OCI-LY7 (cell line): ENCODE results near the gene EMC8. TPM values are rescaled to one million over a fixed set of nuclear protein-coding genes. Genes with fewer than 3 reads are reported as not detected.

Experiments
- BruUV-seq: library from RNA; stranded (reverse); fragments of 400-500 nt; replicated peaks from 2 replicates; lab custom pipeline; 2021; lab: Mats Ljungman, UMichigan
- CTCF ChIA-PET: fragments of 300-600 bp; sonication (Branson Sonifier 250); formaldehyde crosslinking; loops from one replicate; lab custom pipeline; 2022; ENCODE audit warnings: antibody characterized with exemption; ENCODE audit not compliant: unreplicated experiment; lab: Charles Lee
- POLR2A ChIA-PET: fragments of 300-600 bp; sonication (Branson Sonifier 250); formaldehyde crosslinking; loops from one replicate; lab custom pipeline; 2022; ENCODE audit warnings: antibody characterized with exemption; lab: Charles Lee
- DNase-seq: peaks from one replicate; pipeline ENCODE4 v3.0.0-alpha.2; 2015; ENCODE audit warnings: low spot score
- H2AFZ ChIP-seq: fragments of 200-600 bp; sonication (generic), shearing (Covaris generic); 2 replicates; pipeline ENCODE4 v1.6.1; 2014; ENCODE audit warnings: mild to moderate bottlenecking, antibody characterized with exemption, low read length, moderate library complexity
- H3K27ac ChIP-seq: fragments of 200-600 bp; sonication (generic); 2 replicates; pipeline ENCODE4 v1.5.1; 2014; ENCODE audit warnings: mixed run types, low read depth, mild to moderate bottlenecking, moderate library complexity, low read length, inconsistent platforms; ENCODE audit not compliant: poor library complexity, severe bottlenecking
- H3K36me3 ChIP-seq: fragments of 200-600 bp; sonication (generic); 2 replicates; pipeline ENCODE4 v1.6.1; 2014; ENCODE audit warnings: mild to moderate bottlenecking, antibody characterized with exemption, low read length, moderate library complexity, mixed read lengths; ENCODE audit not compliant: insufficient read depth
- H3K4me1 ChIP-seq: fragments of 200-600 bp; sonication (generic); 2 replicates; pipeline ENCODE4 v1.5.1; 2014; ENCODE audit warnings: mild to moderate bottlenecking, low read length; ENCODE audit not compliant: insufficient read depth, poor library complexity, severe bottlenecking
- H3K4me2 ChIP-seq: fragments of 200-600 bp; sonication (generic); 2 replicates; pipeline ENCODE4 v1.6.1; 2014; ENCODE audit warnings: mild to moderate bottlenecking, low read length
- H3K4me3 ChIP-seq: fragments of 200-600 bp; sonication (generic); 2 replicates; pipeline ENCODE4 v1.5.1; 2014; ENCODE audit warnings: mild to moderate bottlenecking, low read depth, low read length; ENCODE audit not compliant: poor library complexity, severe bottlenecking
- H3K79me2 ChIP-seq: fragments of 200-600 bp; sonication (generic); 2 replicates; pipeline ENCODE4 v1.6.1; 2016; ENCODE audit warnings: low read depth, mild to moderate bottlenecking, low read length, moderate library complexity, mixed read lengths; ENCODE audit not compliant: insufficient read depth
- H3K9me2 ChIP-seq: fragments of 200-600 bp; sonication (generic); 2 replicates; pipeline ENCODE4 v1.6.1; 2016; ENCODE audit warnings: mild to moderate bottlenecking, low read length, mixed read lengths; ENCODE audit not compliant: insufficient read depth
- H3K9me3 ChIP-seq: fragments of 200-600 bp; sonication (generic); 2 replicates; pipeline ENCODE4 v1.6.1; 2014; ENCODE audit warnings: mild to moderate bottlenecking, mixed run types, low read length, mixed read lengths
- H4K20me1 ChIP-seq: fragments of 200-600 bp; sonication (generic); 2 replicates; pipeline ENCODE4 v1.6.1; 2014; ENCODE audit warnings: mild to moderate bottlenecking, antibody characterized with exemption, low read length, moderate library complexity, mixed read lengths; ENCODE audit not compliant: insufficient read depth
- EZH2phosphoT487 ChIP-seq: fragments of 200-600 bp; sonication (generic); IDR thresholded peaks from 2 replicates; pipeline ENCODE4 v1.6.1; 2018; ENCODE audit warnings: low read depth, borderline replicate concordance, mild to moderate bottlenecking, mixed run types, antibody characterized with exemption, low read length, moderate library complexity, mixed read lengths
- intact Hi-C: fragments of 100-400 bp; cut with micrococcal nuclease; formaldehyde crosslinking; loops from one replicate; pipeline ENCODE4 v1.10.0; 2022; ENCODE audit not compliant: unreplicated experiment
- microRNA-seq: library from miRNA; unstranded; fragments of <30 nt; microRNA quantifications from one replicate; pipeline ENCODE4 v1.2.0, GENCODE V29; 2022; ENCODE audit warnings: borderline replicate concordance
- small RNA-seq: library from RNA; depleted of rRNA; stranded (forward); fragments of <200 nt; gene quantifications from one replicate; pipeline ENCODE3, GENCODE V24; 2014
- total RNA-seq, 2 experiments: library from RNA; depleted of rRNA in 1 of 2; stranded (reverse); fragments of >200 nt in 1 of 2; shearing (Covaris generic) in 1 of 2; gene quantifications; 2 replicates each; pipeline ENCODE4 v1.2.3, GENCODE V29; 2014 to 2022
- TF ChIP-seq, protein P1 (sequence below): fragments of 200-600 bp; sonication (generic); conservative IDR thresholded peaks from 2 replicates; pipeline ENCODE4 v1.5.1; 2014; ENCODE audit warnings: mild to moderate bottlenecking, antibody characterized with exemption, low read length, moderate library complexity, mixed read lengths

Gene EMC8
- total RNA-seq, 2 experiments from 2014 or later, result 47.5 to 54.0 TPM

DNA sequence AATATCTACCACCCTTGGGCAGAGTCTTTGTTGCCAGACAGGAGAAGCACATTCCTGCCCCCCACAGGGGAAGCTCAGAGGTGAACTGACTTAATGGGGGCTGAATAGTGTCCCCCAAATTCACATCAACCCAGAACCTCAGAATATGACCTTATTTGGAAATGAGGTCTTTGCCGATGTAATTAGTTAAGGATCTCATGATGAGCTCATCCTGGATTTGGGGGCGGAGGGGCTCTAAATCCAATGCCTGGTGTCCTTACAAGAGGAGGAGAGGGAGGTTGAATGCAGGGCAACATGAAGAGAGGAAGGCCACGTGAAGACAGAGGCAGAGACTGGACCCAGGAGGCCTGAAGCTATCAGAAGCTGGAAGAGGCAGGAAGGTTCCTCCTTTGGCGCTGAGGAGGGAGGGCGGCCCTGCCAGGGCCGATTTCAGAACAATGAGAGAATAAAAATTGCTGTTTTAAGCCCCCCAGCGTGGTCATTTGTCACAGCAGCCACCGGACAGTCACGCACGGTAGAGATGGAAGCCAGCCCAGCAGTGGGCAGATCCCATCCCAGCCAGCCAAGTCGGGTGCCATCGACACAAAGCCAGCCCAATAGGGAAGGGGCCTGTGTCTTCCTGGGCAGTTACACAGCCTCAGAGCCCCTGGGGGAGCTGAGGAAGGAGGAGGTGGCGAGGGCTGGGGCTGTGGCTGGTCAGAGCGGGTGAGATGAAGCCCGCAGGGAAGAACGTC, 69.7 kb downstream of the EMC8 start:
- H3K4me2 ChIP-seq, result no peak overlapping the region
- TF ChIP-seq EZH2phosphoT487, result no peak
- TF ChIP-seq, protein P1, sequence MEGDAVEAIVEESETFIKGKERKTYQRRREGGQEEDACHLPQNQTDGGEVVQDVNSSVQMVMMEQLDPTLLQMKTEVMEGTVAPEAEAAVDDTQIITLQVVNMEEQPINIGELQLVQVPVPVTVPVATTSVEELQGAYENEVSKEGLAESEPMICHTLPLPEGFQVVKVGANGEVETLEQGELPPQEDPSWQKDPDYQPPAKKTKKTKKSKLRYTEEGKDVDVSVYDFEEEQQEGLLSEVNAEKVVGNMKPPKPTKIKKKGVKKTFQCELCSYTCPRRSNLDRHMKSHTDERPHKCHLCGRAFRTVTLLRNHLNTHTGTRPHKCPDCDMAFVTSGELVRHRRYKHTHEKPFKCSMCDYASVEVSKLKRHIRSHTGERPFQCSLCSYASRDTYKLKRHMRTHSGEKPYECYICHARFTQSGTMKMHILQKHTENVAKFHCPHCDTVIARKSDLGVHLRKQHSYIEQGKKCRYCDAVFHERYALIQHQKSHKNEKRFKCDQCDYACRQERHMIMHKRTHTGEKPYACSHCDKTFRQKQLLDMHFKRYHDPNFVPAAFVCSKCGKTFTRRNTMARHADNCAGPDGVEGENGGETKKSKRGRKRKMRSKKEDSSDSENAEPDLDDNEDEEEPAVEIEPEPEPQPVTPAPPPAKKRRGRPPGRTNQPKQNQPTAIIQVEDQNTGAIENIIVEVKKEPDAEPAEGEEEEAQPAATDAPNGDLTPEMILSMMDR, result no peak
- no peak overlapping the region for H3K27ac ChIP-seq
- H3K9me3 ChIP-seq, result no peaks in the 10 kb centered on the region
- CTCF ChIA-PET, result no interaction called here
- no peak for DNase-seq
- intact Hi-C loops, result no loop called here
- POLR2A ChIA-PET, result no interaction called here
- H3K4me1 ChIP-seq, result peaks cover 19% of the 10 kb centered on the region
- H3K79me2 ChIP-seq, result no peaks in the 10 kb centered on the region
- H3K4me3 ChIP-seq, result no peak overlapping the region
- no TSS peak for BruUV-seq
- no peaks in the 10 kb centered on the region for H3K36me3 ChIP-seq
- no peaks in the 10 kb centered on the region for H4K20me1 ChIP-seq
- no peak overlapping the region for H2AFZ ChIP-seq
- H3K9me2 ChIP-seq, result no peaks in the 10 kb centered on the region

DNA sequence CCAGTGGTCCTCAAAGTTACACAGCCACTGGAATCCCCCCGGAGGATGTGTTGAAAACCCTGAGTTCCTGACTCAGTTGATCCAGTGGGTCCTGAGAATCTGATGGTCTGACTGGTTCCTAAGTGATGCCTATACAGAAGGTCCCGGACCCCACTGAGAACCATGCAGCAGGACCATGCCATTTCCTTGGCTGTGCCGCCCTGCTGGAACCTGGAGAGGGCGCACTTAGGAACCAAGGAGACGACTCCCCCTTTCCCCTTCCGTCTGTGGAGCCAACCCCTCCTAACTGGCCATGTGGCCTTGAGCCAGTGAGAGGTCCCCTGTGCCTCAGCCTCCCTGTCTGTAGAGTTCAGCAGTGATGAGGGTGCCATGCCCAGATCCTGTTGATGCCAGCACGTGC, 70.5 kb downstream of the EMC8 start:
- Histone ChIP-seq H3K4me2 (no peak overlapping the region), H4K20me1 (no peaks in the 10 kb centered on the region), H3K9me2 (no peaks in the 10 kb centered on the region), H3K79me2 (no peaks in the 10 kb centered on the region), H3K36me3 (no peaks in the 10 kb centered on the region), H3K4me3 (no peak overlapping the region), H3K27ac (no peak overlapping the region), H3K4me1 (peaks cover 11% of the 10 kb centered on the region), H3K9me3 (no peaks in the 10 kb centered on the region), H2AFZ (no peak overlapping the region)
- no peak for TF ChIP-seq EZH2phosphoT487
- TF ChIP-seq, protein P1, result peak; percentile 58
- ChIA-PET CTCF (no interaction called here), POLR2A (no interaction called here)
- intact Hi-C loops, result no loop called here
- no TSS peak for BruUV-seq
- no peak for DNase-seq

Small RNA genes lying within 50 kb of the gene (microRNA-seq; reads per million reads assigned to microRNA genes)
- gene MIR1910, result not detected

Small RNA genes lying within 50 kb of the gene (small RNA-seq; reads per million reads assigned to genes)
- gene RNU1-103P, result not detected

Other genes starting within 250 kb of the EMC8 start
- 30.9 and 32.4 TPM in 2 replicates for gene GSE1, start 186.2 kb downstream of the EMC8 start, total RNA-seq (2014; rRNA removed; shearing (Covaris generic))
- gene GSE1, start 186.2 kb downstream of the EMC8 start, total RNA-seq (2022), result 56.2 and 66.6 TPM in 2 replicates
- gene GINS2, start 110.6 kb downstream of the EMC8 start, total RNA-seq (2014; rRNA removed; shearing (Covaris generic)), result 74.3 and 80.9 TPM in 2 replicates
- gene GINS2, start 110.6 kb downstream of the EMC8 start, total RNA-seq (2022), result 140 and 142 TPM in 2 replicates
- 6.8 and 12.1 TPM in 2 replicates for gene C16orf74, start 48.4 kb downstream of the EMC8 start, total RNA-seq (2014; rRNA removed; shearing (Covaris generic))
- 7.5 and 9.7 TPM in 2 replicates for gene C16orf74, start 48.4 kb downstream of the EMC8 start, total RNA-seq (2022)
- 569 and 633 TPM in 2 replicates for gene COX4I1, start 151 bp upstream of the EMC8 start, total RNA-seq (2014; rRNA removed; shearing (Covaris generic))
- 542 and 581 TPM in 2 replicates for gene COX4I1, start 151 bp upstream of the EMC8 start, total RNA-seq (2022)
- 181 and 188 TPM in 2 replicates for gene IRF8, start 99.6 kb upstream of the EMC8 start, total RNA-seq (2014; rRNA removed; shearing (Covaris generic))
- gene IRF8, start 99.6 kb upstream of the EMC8 start, total RNA-seq (2022), result 210 and 224 TPM in 2 replicates